Kidney glomerular epithelial cell (primary cell): ENCODE measurements around the gene JPH3.

Experiments
- DNase-seq: peaks from one replicate; lab custom pipeline; 2025; lab: John Stamatoyannopoulos, UW

JPH3 gene

DNA sequence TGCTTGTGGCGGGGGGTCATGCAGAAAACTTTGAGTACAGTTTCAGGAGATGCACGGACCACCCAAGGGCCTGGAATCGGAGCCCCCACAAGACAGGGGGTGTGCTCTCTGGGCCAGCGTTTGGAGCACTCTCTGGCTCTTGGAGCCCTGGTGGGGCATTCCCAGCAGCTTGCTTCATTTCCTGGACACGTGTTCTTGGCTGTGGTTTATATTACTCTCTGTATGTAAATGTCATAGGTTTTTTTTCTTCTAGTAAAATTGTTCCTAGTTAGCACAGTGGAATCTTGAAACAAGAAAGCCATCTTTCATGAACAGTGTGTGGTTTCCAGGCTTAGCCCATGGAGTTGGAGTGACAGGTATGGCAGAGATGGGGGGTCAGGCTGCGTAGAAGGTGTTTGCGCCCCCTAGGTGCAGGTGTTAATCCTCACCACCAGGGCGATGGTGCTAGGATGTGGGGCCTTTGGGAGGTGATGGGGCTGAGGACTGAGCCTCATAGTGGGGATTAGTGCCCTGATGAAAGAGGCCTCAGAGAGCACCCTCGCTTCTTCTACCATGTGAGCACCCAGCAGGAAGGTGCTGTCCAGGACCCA lies 79.8 kb downstream of the JPH3 start:
- no peak for DNase-seq

DNA sequence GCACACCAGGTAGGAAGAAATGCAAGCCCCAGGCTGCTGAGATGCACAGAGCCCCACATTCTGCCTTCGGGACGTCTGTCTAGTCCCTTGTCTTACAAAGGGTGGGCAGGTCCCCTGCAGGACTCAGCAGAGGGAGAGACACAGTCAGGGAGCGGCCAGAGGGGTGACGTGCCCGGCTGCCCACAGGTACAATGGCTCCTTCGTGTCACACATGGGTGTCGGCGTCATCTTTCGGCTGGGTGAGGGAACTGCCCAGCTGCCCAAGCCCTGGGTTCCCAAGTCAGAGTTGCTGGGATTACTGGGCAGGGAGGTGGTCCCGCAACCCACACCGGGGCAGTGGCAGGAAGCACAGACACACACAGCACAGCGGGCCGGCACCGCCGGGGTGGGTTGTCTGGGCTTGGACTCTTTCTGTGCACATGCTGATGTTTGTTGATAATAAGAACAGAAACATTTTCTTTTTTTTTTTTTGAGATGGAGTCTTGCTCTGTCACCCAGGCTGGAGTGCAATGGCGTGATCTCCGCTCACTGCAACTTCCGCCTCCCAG lies 80.6 kb downstream of the JPH3 start:
- no peak for DNase-seq

DNA sequence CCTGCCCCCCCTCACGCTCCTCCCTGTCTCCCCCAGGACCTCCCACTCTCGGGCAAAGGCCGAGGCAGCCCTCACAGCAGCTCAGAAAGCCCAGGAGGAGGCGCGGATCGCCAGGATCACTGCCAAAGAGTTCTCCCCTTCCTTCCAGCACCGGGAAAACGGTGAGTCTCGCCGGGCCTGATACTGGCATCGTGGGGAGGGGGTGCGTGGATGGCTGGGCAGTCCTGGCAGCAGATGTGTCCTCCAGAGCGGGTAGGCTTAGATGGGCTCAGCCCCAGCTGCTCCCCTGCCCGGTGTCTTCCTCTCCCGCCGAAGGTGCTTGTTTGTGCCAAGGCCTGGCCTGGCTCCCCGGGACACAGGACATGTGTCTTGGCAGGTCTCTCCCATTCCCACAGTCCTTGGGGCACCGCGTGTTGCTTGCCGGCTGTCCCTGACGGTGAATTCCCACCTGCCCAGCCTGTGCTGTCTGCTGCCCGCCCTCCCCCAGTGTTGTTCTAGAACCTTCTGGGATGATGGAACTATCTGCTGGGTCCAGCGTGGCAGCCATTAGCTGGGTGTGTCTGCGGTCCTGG lies 81.9 kb downstream of the JPH3 start:
- DNase-seq: no peak

- DNase-seq: no peak
Measured at GRCh38 chr16:87684711-87685404, 82.5 kb downstream of the JPH3 start.

DNA sequence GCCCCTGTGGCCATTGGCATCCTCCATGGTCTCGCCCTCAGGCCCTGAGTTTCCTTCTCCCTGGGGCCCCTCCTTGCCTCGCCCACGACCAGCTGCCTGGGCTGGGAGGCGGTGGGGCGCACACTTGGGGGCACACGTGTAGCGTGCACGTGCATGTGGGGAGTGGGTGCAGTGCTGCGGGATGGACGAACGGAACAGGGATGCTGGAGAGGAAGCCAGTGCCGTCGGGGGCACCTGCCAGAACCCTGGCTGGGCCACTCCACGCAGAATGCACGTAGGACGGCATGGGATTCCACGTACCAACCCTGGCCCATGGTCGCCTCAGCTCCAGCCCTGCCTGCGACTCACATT lies 83.1 kb downstream of the JPH3 start:
- DNase-seq: no peak

- no peak for DNase-seq
Measured at GRCh38 chr16:87685766-87686165, 83.5 kb downstream of the JPH3 start.

DNA sequence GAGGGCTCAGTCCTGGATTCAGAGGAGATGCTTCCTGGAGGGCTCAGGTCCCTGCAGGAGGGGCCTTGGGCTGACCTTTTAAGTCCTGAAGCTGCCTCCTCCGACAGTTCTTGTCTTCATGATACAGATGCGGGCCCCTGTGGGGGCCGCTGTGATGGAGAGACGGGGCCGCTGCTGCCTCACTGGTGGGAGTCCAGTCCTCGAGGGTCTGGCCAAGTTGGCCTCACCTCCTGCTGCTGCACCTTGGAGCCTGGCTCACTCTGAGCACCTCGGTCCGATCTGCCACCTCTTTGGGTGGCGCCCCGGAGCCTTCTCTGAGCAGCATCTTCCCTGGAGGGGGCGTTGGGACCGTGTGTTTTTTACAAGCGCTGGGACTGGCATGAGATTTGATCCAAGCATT lies 84.4 kb downstream of the JPH3 start:
- no peak for DNase-seq

GRCh38 chr16:87687126-87687910 lies 85.0 kb downstream of the JPH3 start:
- DNase-seq: no peak

- DNase-seq: no peak
Measured at GRCh38 chr16:87687998-87688529, 85.8 kb downstream of the JPH3 start.

- no peak for DNase-seq
Measured at GRCh38 chr16:87688876-87689815, 86.8 kb downstream of the JPH3 start.

GRCh38 chr16:87689956-87690465 lies 87.7 kb downstream of the JPH3 start:
- DNase-seq: no peak

- no peak for DNase-seq
Measured at GRCh38 chr16:87690911-87691685, 88.8 kb downstream of the JPH3 start.

- no peak for DNase-seq
Measured at GRCh38 chr16:87691686-87692079, 89.4 kb downstream of the JPH3 start.

GRCh38 chr16:87692176-87692575 lies 89.9 kb downstream of the JPH3 start:
- no peak for DNase-seq

GRCh38 chr16:87692756-87693155 lies 90.4 kb downstream of the JPH3 start:
- DNase-seq: no peak

GRCh38 chr16:87693827-87694226 lies 91.5 kb downstream of the JPH3 start:
- DNase-seq: no peak

DNA sequence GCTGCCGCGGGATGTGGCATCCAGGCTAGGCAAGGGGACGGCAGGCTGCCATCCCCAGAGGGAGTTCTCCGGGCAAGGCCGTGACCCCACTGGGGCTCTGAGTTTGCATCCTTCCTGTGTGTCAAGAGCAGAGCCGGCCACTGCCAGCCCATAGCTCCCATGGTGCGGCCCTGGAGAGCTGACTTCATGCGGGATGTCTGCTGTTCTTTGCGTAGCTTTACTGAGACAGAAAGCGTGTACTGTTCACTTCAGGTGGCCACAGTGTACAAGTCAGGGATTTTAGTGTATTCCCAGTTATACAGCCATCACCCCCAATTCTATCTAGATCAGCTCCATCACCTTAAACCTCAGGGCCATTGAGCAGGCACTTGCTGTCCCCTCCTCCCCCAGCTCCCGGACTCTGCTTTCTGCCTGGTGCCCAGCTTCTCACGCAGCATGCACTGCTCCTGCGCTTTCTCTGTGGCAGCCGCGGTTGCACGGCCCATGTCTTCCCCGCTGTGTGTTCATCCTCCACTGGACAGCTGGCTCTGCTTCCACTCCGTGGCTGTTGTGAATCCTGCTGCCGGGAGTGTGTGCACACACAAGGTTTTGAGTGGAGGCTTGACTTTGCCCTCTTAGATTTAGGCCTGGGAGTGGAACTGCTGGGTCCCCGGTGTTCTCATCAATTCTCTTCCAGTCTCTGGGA lies 92.3 kb downstream of the JPH3 start:
- DNase-seq: no peak

GRCh38 chr16:87695534-87695933 lies 93.2 kb downstream of the JPH3 start:
- DNase-seq: no peak

GRCh38 chr16:87696726-87697125 lies 94.4 kb downstream of the JPH3 start:
- DNase-seq: no peak

- DNase-seq: no peak
Measured at GRCh38 chr16:87697256-87697655, 94.9 kb downstream of the JPH3 start.
